HG03039 (cell line): ENCODE data around the gene PCDHGB2.
"Not testable (repeated sequence)": the region's sequence is repeated elsewhere in the genome, so short reads cannot be mapped to it uniquely, and the experiment has no call there.

ENCODE experiments used
- ATAC-seq: cut with Tn5 transposase; IDR thresholded peaks from one replicate; pipeline ENCODE4 v1.9.1; 2021; ENCODE audit warnings: mild to moderate bottlenecking, moderate library complexity; ENCODE audit not compliant: unreplicated experiment

Gene PCDHGB2

DNA sequence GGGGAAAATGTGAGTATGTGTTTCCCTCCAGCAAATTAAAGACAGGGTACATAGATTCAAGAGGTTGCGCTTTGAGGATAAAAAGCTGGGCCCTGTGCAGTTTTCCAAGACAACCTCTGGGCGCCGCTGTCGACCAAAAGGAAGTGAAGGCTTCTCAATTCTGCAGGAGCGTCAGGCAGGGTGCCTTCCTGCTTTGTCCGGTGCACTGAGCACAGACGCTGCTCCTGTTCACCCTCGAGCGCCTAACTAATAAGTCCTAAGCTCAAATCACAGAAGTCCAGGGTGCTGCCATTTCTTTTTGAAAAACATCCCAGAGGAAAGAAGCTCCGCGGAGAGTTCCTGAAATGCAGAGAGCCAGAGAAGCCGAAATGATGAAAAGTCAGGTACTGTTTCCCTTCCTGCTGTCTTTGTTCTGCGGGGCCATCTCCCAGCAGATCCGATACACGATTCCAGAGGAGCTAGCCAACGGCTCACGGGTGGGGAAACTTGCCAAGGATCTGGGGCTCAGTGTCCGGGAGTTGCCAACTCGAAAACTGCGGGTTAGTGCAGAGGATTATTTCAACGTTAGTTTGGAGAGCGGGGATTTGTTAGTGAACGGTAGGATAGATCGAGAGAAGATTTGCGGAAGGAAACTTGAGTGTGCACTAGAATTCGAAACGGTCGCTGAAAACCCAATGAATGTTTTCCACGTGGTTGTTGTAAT lies 9.7 kb upstream of the PCDHGB2 start, which contains the start of gene PCDHGB1:
TSS of gene PCDHGB1 (plus strand) at position 183 of the 703 bp plus-strand sequence. CDS start at position 345, 162 bp downstream.
- no peak for ATAC-seq

DNA sequence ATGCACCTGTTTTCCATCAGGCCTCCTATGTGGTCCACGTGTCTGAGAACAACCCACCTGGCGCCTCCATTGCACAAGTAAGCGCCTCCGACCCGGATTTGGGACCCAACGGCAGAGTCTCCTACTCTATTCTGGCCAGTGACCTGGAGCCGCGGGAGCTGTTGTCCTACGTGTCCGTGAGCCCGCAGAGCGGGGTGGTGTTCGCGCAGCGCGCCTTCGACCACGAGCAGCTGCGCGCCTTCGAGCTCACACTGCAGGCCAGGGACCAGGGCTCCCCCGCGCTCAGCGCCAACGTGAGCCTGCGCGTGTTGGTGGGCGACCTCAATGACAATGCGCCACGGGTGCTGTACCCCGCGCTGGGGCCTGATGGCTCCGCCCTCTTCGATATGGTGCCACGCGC lies 8.2 kb upstream of the PCDHGB2 start:
- ATAC-seq = no peak

DNA sequence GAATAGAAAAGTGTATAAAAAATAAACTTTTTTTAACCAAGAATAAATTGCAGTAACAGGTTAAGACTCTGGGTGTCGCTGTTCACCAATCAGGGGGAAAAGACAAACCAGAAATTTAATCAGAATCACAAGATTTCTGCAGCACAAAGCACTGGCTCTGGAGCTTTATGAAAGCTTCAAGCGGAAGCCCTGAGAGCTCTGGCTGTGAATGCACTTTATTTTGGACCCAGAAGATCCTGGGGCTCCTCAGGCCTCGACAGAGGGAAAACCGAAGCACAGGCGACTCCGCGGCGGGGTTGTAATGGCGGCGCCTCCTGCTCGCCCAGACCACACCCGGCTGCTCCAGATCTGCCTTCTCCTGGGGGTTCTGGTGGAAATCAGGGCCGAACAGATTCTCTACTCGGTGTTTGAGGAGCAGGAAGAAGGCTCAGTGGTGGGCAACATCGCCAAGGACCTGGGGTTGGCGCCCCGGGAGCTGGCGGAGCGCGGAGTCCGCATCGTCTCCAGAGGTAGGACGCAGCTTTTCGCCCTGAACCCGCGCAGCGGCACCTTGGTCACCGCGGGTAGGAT lies 4.8 kb upstream of the PCDHGB2 start, which contains the start of gene PCDHGA4:
TSS of gene PCDHGA4 (plus strand) at position 122 of the 570 bp plus-strand sequence. CDS start at position 209, 87 bp downstream.
- ATAC-seq = no peak

DNA sequence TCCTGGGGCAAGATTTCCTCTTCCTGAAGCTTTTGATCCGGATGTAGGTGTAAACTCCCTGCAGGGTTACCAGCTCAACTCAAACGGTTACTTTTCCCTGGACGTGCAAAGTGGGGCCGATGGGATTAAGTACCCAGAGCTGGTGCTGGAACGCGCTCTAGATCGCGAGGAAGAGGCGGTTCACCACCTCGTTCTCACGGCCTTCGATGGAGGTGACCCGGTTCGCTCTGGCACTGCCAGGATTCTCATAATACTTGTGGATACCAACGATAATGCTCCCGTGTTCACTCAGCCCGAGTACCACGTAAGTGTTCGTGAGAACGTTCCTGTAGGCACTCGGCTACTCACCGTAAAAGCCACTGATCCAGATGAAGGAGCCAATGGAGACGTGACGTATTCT lies 4.2 kb upstream of the PCDHGB2 start:
- ATAC-seq = no peak

DNA sequence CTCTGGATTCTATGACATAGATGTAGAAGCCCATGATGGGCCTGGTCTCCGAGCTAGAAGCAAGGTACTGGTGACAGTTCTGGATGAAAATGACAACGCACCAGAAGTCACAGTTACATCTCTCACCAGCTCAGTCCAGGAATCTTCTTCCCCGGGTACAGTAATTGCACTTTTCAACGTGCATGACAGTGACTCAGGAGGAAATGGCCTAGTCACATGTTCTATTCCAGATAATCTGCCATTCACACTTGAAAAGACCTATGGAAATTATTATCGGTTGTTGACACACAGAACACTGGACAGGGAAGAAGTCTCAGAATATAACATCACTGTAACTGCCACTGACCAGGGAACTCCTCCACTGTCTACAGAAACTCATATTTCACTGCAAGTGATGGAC lies 3.7 kb upstream of the PCDHGB2 start:
- ATAC-seq = no peak

DNA sequence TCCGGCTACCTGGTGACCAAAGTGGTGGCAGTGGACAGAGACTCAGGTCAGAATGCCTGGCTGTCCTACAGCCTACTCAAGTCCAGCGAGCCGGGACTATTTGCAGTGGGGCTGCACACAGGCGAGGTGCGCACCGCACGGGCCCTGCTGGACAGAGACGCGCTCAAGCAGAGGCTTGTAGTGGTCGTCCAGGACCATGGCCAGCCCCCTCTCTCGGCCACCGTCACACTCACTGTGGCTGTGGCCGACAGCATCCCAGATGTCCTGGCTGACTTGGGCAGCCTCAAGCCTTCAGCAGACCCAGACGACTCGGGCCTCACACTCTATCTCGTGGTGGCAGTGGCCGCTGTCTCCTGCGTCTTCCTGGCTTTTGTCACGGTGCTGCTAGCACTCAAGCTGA lies 2.8 kb upstream of the PCDHGB2 start:
- ATAC-seq = no peak

DNA sequence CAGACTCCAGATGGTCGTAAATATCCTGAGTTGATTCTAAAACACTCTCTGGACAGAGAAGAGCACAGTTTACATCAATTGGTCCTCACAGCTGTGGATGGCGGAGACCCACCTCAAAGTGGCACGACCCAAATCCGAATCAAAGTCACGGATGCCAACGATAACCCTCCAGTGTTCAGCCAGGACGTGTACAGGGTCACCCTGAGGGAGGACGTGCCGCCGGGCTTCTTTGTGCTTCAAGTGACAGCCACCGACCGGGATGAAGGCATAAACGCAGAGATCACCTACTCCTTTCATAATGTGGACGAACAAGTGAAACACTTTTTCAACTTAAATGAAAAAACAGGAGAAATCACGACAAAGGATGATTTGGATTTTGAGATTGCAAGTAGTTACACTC lies 891 bp downstream of the PCDHGB2 start:
- ATAC-seq = no peak

DNA sequence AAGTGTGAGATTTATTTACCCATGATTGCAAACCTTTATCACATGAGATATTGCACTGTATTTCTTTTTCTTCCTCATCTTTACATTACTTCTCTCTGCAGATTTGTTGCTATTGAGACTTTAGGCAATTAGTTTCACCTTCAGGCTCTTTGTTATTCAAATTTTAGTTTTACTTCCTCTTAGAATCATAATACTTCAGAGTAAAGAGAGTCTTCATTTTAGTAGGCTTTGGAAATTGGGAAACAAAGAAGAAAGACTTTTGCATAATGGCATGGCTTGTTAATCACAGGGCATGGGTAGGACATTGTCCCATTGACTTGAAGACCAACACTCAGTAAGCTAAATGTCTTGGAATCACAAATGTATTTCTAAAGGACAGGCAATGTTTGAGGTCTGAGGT lies 2.9 kb downstream of the PCDHGB2 start:
- ATAC-seq = no peak

DNA sequence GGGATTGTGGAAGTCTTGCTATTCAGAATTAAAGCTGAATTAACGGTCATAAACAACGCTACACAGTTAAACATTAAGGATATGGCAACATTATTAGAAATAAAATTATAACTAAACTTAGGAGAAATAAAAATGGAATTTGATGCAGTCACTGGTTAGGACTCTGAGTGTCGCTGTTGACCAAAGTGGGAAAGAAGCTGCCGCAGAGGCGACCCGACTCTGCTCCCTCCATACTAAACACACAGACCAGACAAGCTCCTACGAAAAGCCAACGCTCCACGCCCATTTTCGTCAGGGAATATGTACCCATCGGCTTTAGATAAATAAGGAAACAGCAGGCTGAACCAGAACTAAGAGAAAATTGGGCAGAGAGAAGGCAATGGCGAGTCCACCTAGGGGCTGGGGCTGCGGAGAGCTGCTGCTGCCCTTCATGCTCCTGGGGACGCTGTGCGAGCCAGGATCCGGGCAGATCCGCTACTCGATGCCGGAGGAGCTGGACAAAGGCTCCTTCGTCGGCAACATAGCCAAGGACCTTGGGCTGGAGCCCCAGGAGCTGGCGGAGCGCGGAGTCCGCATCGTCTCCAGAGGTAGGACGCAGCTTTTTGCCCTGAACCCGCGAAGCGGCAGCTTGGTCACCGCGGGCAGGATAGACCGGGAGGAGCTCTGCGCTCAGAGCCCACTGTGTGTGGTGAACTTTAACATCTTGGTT lies 4.3 kb downstream of the PCDHGB2 start, which contains the start of gene PCDHGA5:
TSS of gene PCDHGA5 (plus strand) at position 211 of the 709 bp plus-strand sequence. CDS start at position 380, 169 bp downstream.
- no peak for ATAC-seq

DNA sequence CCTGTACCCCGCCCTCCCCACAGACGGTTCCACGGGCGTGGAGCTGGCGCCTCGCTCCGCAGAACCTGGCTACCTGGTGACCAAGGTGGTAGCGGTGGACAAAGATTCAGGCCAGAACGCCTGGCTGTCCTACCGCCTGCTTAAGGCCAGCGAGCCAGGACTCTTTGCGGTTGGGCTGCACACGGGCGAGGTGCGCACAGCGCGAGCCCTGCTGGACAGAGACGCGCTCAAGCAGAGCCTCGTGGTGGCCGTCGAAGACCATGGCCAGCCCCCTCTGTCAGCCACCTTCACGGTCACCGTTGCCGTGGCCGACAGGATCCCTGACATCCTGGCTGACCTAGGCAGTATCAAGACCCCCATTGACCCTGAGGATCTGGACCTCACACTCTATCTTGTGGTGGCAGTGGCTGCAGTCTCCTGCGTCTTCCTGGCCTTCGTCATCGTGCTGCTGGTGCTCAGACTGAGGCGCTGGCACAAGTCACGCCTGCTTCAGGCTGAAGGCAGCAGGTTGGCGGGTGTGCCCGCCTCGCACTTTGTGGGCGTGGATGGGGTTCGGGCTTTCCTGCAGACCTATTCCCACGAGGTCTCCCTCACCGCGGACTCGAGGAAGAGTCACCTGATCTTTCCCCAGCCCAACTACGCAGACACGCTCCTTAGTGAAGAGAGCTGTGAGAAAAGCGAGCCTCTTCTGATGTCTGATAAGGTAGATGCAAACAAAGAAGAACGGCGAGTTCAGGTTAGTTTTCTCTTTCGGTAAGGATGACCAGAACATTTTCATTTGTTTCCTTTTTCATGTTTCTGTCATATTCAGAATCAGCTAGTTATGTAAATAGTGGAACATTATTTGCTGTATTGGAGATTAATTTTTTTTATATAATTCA lies 6.5 kb downstream of the PCDHGB2 start:
- no peak for ATAC-seq

DNA sequence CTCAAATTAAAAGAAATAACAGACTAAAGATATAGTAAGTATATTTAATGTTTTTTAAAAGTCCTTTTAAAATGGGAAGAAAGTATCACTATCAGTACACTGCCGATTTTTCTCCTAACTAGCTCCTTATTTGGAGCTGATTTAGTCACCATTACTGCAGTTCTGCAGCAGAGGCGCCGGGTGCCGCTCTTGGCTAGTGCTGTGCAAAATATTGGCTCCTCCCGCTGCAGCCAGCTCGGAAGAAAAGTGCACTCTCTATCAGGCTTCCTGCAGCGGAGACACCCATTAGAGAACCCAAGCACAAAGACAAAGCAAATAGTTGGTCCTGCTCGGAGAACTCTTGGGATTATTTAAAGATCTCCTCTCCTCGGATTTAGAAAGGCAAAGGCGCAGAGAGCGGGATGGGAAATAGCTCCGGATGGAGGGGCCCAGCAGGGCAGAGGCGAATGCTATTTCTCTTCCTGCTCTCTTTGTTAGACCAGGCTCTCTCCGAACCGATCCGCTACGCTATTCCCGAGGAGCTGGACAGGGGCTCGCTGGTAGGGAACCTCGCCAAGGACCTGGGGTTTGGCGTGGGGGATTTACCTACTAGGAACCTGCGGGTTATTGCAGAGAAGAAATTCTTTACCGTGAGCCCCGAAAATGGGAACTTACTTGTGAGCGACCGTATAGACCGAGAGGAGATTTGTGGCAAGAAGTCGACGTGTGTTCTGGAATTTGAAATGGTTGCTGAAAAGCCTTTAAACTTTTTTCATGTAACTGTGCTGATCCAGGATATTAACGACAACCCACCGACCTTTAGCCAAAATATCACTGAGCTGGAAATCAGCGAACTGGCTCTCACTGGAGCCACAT lies 10.4 kb downstream of the PCDHGB2 start, which contains the start of gene PCDHGB3:
TSS of gene PCDHGB3 (plus strand) at position 249 of the 855 bp plus-strand sequence. CDS start at position 402, 153 bp downstream.
- ATAC-seq = no peak

DNA sequence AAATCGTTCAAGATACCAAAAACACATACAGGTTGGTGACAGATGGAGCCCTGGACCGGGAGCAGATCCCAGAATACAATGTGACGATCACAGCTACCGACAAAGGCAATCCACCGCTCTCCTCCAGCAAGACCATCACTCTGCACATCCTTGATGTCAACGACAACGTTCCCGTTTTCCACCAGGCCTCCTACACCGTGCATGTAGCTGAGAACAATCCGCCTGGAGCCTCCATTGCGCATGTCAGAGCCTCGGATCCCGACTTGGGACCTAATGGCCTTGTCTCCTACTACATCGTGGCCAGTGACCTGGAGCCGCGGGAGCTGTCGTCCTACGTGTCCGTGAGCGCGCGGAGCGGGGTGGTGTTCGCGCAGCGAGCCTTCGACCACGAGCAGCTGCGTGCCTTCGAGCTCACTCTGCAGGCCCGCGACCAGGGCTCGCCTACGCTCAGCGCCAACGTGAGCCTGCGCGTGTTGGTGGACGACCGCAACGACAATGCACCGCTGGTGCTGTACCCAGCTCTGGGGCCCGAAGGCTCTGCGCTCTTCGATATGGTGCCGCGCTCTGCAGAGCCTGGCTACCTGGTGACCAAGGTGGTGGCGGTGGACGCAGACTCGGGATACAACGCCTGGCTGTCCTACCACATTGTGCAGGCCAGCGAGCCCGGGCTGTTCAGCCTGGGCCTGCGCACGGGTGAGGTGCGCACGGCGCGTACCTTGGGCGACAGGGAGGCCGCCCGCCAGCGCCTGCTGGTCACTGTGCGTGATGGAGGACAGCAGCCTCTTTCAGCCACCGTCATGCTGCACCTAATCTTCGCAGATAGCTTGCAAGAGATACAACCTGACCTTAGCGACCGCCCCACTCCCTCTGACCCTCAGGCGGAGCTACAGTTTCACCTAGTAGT lies 12.0 kb downstream of the PCDHGB2 start:
- no peak for ATAC-seq

DNA sequence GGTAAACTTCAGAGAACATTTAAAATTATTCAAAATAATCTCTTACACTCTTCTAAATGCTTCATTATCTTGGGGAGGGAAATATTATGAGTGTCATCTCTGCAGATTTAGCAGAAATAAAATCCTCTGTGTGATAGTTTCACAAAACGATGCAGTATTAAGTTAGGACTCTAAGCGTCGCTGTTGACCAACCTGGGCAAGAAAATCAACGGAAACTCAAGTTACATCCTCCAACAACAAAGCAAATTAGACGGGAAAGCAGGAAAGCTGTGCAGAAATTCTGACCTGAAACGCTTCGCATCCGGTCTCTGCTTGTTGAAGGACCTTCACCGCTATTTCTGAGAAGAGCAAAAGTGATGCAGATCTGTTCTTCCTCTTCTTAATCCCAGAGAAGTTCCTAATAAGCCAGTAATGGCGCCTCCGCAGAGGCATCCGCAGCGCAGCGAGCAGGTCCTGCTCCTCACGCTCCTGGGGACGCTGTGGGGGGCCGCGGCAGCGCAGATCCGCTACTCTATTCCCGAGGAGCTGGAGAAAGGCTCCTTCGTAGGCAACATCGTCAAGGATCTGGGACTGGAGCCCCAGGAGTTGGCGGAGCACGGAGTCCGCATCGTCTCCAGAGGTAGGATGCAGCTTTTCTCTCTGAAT lies 14.0 kb downstream of the PCDHGB2 start, which contains the start of gene PCDHGA6:
TSS of gene PCDHGA6 (plus strand) at position 219 of the 645 bp plus-strand sequence. CDS start at position 412, 193 bp downstream.
- ATAC-seq = no peak

DNA sequence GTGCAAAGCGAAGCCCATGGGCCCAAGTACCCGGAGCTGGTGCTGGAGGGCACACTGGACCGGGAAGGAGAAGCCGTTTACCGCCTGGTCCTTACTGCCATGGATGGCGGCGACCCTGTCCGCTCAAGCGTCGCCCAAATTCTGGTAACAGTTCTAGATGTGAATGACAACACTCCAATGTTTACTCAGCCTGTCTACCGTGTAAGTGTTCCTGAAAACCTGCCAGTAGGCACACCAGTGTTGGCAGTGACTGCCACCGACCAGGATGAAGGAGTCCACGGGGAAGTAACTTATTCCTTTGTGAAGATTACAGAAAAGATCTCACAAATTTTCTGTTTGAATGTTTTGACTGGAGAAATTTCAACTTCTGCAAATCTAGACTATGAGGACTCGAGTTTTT lies 14.8 kb downstream of the PCDHGB2 start:
- no peak for ATAC-seq

DNA sequence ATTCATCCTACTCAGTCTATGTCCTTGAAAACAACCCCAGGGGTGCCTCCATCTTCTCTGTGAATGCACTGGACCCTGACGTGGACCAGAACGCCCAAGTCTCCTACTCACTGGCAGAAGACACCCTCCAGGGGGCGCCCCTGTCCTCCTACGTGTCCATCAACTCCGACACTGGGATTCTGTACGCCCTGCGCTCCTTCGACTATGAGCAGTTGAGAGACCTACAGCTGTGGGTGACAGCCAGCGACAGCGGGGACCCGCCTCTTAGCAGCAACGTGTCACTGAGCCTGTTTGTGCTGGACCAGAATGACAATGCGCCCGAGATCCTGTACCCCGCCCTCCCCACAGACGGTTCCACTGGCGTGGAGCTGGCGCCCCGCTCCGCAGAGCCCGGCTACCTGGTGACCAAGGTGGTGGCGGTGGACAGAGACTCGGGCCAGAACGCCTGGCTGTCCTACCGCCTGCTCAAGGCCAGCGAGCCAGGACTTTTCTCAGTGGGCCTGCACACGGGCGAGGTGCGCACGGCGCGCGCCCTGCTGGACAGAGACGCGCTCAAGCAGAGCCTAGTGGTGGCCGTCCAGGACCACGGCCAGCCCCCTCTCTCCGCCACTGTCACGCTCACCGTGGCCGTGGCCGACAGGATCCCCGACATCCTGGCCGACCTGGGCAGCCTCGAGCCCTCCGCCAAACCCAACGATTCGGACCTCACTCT lies 15.8 kb downstream of the PCDHGB2 start:
- ATAC-seq = not testable (repeated sequence)

DNA sequence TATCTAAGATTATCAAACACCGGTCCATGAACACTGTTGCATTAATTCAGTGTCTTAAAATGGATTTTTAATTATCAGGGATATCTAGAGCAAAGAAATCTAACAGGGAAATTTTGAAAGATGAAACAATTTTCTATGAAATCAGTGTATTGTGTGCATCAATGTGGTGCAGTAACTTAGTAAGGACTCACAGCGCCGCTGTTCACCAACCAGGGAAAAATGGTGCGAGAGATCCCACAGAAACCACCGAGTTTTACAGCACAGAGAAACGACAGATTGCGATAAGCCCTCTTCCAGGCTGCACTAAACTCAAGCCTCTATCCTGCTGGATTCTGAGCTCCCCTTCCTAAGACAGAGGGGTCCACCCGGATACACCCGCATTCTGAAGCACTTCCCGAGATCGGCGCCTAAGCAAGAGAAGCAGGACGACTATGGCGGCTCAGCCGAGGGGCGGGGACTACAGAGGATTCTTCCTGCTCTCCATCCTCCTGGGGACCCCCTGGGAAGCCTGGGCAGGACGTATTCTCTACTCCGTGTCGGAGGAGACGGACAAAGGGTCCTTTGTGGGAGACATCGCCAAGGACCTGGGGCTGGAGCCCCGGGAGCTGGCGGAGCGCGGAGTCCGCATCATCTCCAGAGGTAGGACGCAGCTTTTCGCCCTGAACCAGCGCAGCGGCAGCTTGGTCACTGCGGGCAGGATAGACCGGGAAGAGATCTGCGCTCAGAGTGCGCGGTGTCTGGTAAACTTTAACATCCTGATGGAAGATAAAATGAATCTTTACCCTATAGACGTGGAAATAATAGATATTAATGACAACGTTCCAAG lies 22.9 kb downstream of the PCDHGB2 start, which contains the start of gene PCDHGA7:
TSS of gene PCDHGA7 (plus strand) at position 274 of the 826 bp plus-strand sequence. CDS start at position 432, 158 bp downstream.
- ATAC-seq = no peak
